Stimulated activated naive CD8-positive, alpha-beta T cell treated with anti-CD3 and anti-CD28 coated beads, Interleukin-15, amount 100 ng/mL, for 72 hours (primary cell): Measurements from ENCODE around the gene FOSB.

Source experiments
- ATAC-seq: fragments of 150-1000 bp; cut with Tn5 transposase; 2 replicates; pipeline ENCODE4 v1.10.0; 2021; ENCODE audit warnings: mild to moderate bottlenecking, moderate library complexity
- DNase-seq, 2 donors: peaks; one replicate each; pipeline ENCODE4 v3.0.0; 2021 to 2022
- H3K27ac Mint-ChIP-seq, 2 donors: one replicate each; pipeline ENCODE4 v1.8.0; 2022; ENCODE audit warnings: mild to moderate bottlenecking in 2 of 2, mixed read lengths in 2 of 2, moderate library complexity in 2 of 2
- H3K27me3 Mint-ChIP-seq: one replicate; pipeline ENCODE4 v1.8.0; 2022; ENCODE audit warnings: mixed read lengths
- H3K4me1 Mint-ChIP-seq: one replicate; pipeline ENCODE4 v1.8.0; 2022; ENCODE audit warnings: mild to moderate bottlenecking, mixed read lengths
- H3K4me3 Mint-ChIP-seq, 2 donors: one replicate each; pipeline ENCODE4 v1.8.0; 2022; ENCODE audit warnings: mild to moderate bottlenecking in 2 of 2, mixed read lengths in 2 of 2, moderate library complexity in 1 of 2
- H3K9me3 Mint-ChIP-seq, 2 donors: one replicate each; pipeline ENCODE4 v1.8.0; 2022; ENCODE audit warnings: mixed read lengths in 2 of 2

FOSB gene

GRCh38 chr19:45437328-45437727 lies 30.5 kb upstream of the FOSB start:
- Mint-ChIP-seq H3K27me3 (no peaks in the 10 kb centered on the region), H3K9me3 (no peaks in the 10 kb centered on the region), H3K4me1 (peaks cover 17% of the 10 kb centered on the region), H3K27ac (peak overlapping the region in 1 of 2 donors; percentile 62), H3K4me3 (no peak overlapping the region)
- ATAC-seq: no peak
- no peak for DNase-seq

GRCh38 chr19:45439190-45439568 lies 28.6 kb upstream of the FOSB start:
- Mint-ChIP-seq H3K27ac (no peak overlapping the region), H3K9me3 (no peaks in the 10 kb centered on the region), H3K27me3 (no peaks in the 10 kb centered on the region), H3K4me3 (peak overlapping the region; percentile 63 to 80), H3K4me1 (peaks cover 36% of the 10 kb centered on the region)
- ATAC-seq (no peak), DNase-seq (no peak)

- peak overlapping the region; percentile 70 to 80 for H3K4me3 Mint-ChIP-seq
- no peaks in the 10 kb centered on the region for H3K9me3 Mint-ChIP-seq
- H3K27me3 Mint-ChIP-seq: no peaks in the 10 kb centered on the region
- peak overlapping the region; percentile 70 to 82 for H3K27ac Mint-ChIP-seq
- DNase-seq: peak; percentile 85 to 90
- ATAC-seq: peak; percentile 82
- H3K4me1 Mint-ChIP-seq: peaks cover 41% of the 10 kb centered on the region
Measured at GRCh38 chr19:45439569-45440258, 28.1 kb upstream of the FOSB start.

- no peak for DNase-seq
- Mint-ChIP-seq H3K4me3 (peak overlapping the region; percentile 70 to 80), H3K27ac (peak overlapping the region; percentile 44 to 70), H3K27me3 (no peaks in the 10 kb centered on the region), H3K9me3 (no peaks in the 10 kb centered on the region), H3K4me1 (peaks cover 43% of the 10 kb centered on the region)
- ATAC-seq: no peak
Measured at GRCh38 chr19:45440259-45440638, 27.5 kb upstream of the FOSB start.

- DNase-seq: no peak
- Mint-ChIP-seq H3K4me3 (peak overlapping the region; percentile 70 to 80), H3K27me3 (no peaks in the 10 kb centered on the region), H3K9me3 (no peaks in the 10 kb centered on the region), H3K4me1 (peaks cover 43% of the 10 kb centered on the region), H3K27ac (no peak overlapping the region)
- ATAC-seq: no peak
Measured at GRCh38 chr19:45440873-45441654, 26.7 kb upstream of the FOSB start.

- peak overlapping the region; percentile 52 to 90 for H3K4me3 Mint-ChIP-seq
- ATAC-seq: no peak
Measured at GRCh38 chr19:45442408-45442777, 25.4 kb upstream of the FOSB start.

GRCh38 chr19:45442778-45443461 lies 24.9 kb upstream of the FOSB start:
- ATAC-seq (no peak), DNase-seq (peak in 1 of 2 donors; percentile 40)
- Mint-ChIP-seq H3K27ac (peak overlapping the region in 1 of 2 donors; percentile 35), H3K4me1 (peaks cover 43% of the 10 kb centered on the region), H3K4me3 (peak overlapping the region; percentile 89 to 90), H3K9me3 (no peaks in the 10 kb centered on the region), H3K27me3 (no peaks in the 10 kb centered on the region)

More at GRCh38 chr19:45442408-45442777, 25.4 kb upstream of the FOSB start:
- DNase-seq: no peak
- Mint-ChIP-seq H3K9me3 (no peaks in the 10 kb centered on the region), H3K27ac (peak overlapping the region in 1 of 2 donors; percentile 70), H3K4me1 (peaks cover 43% of the 10 kb centered on the region), H3K27me3 (no peaks in the 10 kb centered on the region)

- DNase-seq (peak in 1 of 2 donors; percentile 55), ATAC-seq (peak; percentile 27)
- Mint-ChIP-seq H3K27me3 (no peaks in the 10 kb centered on the region), H3K27ac (peak overlapping the region; percentile 60 to 92), H3K9me3 (no peaks in the 10 kb centered on the region), H3K4me1 (peaks cover 43% of the 10 kb centered on the region), H3K4me3 (peak overlapping the region; percentile 89 to 90)
Measured at GRCh38 chr19:45443462-45444317, 24.1 kb upstream of the FOSB start.

- Mint-ChIP-seq H3K4me1 (peaks cover 48% of the 10 kb centered on the region), H3K9me3 (no peaks in the 10 kb centered on the region), H3K4me3 (peak overlapping the region; percentile 89 to 90), H3K27ac (peak overlapping the region; percentile 88 to 95), H3K27me3 (no peaks in the 10 kb centered on the region)
- peak; percentile 62 for ATAC-seq
- peak; percentile 69 to 83 for DNase-seq
Measured at GRCh38 chr19:45444318-45445041, 23.3 kb upstream of the FOSB start.

GRCh38 chr19:45445139-45445538 lies 22.7 kb upstream of the FOSB start:
- H3K27ac Mint-ChIP-seq: no peak overlapping the region
- DNase-seq (no peak), ATAC-seq (no peak)
- H3K4me1 Mint-ChIP-seq: peaks cover 48% of the 10 kb centered on the region
- H3K9me3 Mint-ChIP-seq: no peaks in the 10 kb centered on the region
- peak overlapping the region; percentile 89 to 90 for H3K4me3 Mint-ChIP-seq
- no peaks in the 10 kb centered on the region for H3K27me3 Mint-ChIP-seq

GRCh38 chr19:45446295-45446694 lies 21.5 kb upstream of the FOSB start:
- Mint-ChIP-seq H3K4me3 (no peak overlapping the region), H3K4me1 (peaks cover 45% of the 10 kb centered on the region), H3K27ac (no peak overlapping the region), H3K9me3 (peaks cover 0 to under 1% of the 10 kb centered on the region in 2 donors), H3K27me3 (no peaks in the 10 kb centered on the region)
- no peak for ATAC-seq
- DNase-seq: no peak

- H3K9me3 Mint-ChIP-seq: peaks cover 0 to 6% of the 10 kb centered on the region in 2 donors
- no peak overlapping the region for H3K27ac Mint-ChIP-seq
- DNase-seq: no peak
Measured at GRCh38 chr19:45446944-45447343, 20.9 kb upstream of the FOSB start.

GRCh38 chr19:45448425-45448756 lies 19.4 kb upstream of the FOSB start:
- H3K9me3 Mint-ChIP-seq: peaks cover 0 to 6% of the 10 kb centered on the region in 2 donors
- peak overlapping the region in 1 of 2 donors; percentile 24 for H3K4me3 Mint-ChIP-seq
- peak overlapping the region in 1 of 2 donors; percentile 12 for H3K27ac Mint-ChIP-seq
- DNase-seq (no peak), ATAC-seq (no peak)
- peaks cover 41% of the 10 kb centered on the region for H3K4me1 Mint-ChIP-seq
- H3K27me3 Mint-ChIP-seq: no peaks in the 10 kb centered on the region

More at GRCh38 chr19:45446944-45447343, 20.9 kb upstream of the FOSB start:
- H3K4me1 Mint-ChIP-seq: peaks cover 50% of the 10 kb centered on the region
- H3K4me3 Mint-ChIP-seq: no peak overlapping the region
- no peaks in the 10 kb centered on the region for H3K27me3 Mint-ChIP-seq
- no peak for ATAC-seq

- H3K27me3 Mint-ChIP-seq: no peaks in the 10 kb centered on the region
- ATAC-seq (no peak), DNase-seq (no peak)
- peak overlapping the region in 1 of 2 donors; percentile 49 for H3K27ac Mint-ChIP-seq
- H3K4me1 Mint-ChIP-seq: peaks cover 39% of the 10 kb centered on the region
- peaks cover 0 to 6% of the 10 kb centered on the region in 2 donors for H3K9me3 Mint-ChIP-seq
- H3K4me3 Mint-ChIP-seq: peak overlapping the region; percentile 44 to 48
Measured at GRCh38 chr19:45448887-45449299, 18.9 kb upstream of the FOSB start.
